ENCODE data around the gene WBP4.

The WBP4 gene

DNA sequence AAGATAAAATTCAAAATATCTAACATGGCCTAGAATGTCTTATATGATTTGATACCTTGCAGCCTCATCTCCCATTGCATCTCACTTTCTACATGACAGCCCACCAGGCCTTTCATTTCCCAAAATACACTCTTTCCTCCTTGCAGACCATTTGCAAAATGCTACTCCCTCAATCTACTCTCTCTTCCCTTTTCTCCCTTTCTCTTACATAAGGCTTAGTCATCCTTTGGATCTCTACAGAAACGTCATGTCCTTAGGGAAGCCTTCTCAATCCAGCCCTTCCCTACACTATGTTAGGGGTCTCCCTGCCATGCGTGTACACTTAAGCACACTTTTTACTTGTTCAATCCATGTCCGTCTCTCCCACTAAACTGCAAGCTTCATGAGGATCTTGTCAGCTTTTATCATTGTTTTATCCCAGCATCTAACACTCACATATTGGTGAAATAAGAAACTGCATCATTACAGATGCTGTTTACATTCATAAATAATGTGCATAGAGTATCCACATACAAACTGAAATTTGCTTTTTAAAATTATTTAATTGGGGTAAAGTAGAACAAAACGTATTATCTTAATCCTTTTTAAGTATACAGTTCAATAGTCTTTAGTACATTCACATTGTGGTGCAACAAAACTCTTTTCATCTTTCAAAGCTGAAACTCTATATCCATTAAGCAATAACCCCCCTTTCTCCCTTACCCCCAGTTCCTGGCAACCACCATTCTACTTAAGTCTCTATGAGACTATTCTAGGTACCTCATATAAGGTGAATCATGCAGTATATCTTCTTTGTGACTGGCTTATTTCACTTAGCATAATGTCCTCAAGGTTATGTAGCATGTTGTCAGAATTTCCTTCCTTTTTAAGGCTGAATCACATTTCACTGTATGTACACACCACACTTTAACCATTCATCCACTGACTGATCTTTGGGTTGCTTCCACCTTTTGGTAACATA is 11.5 kb upstream of the WBP4 start:
- no peak for FAIRE-seq

DNA sequence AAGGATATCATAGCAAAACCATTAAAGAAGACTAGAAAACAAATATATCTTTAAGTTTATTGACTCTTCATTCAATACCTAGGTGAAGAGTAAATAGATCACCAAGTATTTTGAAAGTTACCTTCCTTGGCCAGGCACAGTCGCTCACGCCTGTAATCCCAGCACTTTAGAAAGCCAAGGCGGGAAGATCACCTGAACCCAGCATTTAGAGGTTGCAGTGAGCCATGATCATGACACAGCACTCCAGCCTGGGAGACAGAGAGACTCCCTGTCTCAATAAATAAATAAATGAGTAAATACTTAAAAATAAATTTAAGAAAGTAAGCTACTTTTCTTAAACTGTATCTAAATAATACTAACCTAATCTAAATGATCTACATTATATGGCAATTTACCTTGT is 8.9 kb upstream of the WBP4 start:
- FAIRE-seq = no peak

DNA sequence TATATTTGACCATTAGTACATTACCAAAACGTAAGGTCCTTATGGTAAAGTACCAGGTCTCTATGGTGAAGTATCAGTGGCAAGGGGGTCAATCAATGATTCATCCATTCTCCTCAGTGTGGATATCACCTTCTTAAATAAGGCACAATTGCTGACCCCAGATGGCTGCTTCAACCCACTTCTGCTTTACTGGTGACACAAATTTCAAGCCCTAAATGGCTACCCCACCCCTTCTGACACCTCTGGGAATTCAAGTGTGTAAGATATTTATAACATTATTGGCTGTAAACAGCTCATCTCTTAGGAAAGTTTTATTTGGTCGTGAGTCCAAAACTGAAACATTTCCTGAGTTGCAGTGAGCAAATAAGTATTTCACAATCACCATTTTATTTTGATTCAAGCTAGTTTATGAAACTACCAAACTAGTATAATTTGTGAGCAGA is 7.9 kb upstream of the WBP4 start:
- no peak for FAIRE-seq

DNA sequence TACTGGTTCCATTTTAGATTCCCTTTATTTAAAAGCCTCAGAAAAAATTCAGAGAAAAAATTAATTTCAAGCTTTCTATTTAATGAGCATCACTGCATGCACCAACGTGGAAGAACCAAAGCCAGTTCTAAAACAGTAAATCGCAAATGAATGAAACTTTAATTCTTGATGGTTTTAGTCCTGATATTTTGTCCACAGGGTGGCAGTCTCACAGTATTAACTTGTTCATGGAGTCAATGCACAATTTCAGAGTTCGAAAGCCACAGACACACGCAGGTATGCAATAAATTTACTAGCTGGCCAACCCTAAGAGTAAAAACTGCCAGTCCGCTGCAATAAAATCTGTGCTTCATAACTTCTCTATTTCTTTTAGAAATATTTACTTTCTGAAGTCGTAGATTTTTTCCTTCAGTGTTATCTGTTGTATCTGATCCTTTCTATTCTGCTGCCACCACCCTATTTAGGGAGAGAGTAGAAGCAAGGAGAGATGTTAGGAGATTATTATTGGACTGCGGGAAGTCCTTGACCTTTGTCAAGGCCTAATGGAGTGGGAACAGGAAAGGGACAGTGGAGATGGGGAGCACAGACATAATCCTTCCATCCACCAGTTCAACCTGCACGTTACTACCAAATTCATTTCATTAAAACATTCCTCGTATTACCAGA is 7.0 kb upstream of the WBP4 start:
- peak; percentile 93 for FAIRE-seq

DNA sequence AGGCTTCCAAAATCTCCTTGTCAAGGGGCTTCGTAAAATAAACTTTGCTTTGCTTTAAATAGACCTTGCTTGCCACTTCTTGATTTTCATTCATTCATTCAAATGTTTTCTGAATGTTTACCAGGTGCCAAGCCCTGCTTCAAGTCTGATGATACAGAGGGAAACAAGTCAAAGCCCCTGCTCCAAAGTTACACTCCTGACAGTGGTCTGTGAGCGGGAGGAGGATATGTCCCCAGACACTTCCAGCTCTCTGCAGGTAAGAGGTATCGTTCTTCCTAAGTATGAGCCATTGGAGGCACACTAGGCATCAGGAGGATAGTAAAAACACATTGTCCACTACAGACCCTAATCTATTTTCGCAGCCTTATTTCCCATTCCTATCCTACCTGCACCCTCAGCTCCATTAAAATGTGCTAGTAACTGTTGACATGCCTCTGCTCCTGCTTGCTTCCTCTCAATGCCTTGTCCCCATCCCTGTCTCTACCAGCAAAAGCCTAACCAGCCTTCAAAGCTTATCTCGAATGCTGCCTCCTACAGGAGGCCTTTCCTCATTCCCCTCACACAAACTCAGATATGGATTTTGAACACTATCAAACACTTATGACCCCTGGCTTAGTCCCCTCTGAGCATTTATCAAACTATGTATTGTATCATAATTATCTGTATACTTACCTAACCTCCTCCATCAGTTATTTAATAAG is 6.2 kb upstream of the WBP4 start:
- FAIRE-seq = peak; percentile 23

DNA sequence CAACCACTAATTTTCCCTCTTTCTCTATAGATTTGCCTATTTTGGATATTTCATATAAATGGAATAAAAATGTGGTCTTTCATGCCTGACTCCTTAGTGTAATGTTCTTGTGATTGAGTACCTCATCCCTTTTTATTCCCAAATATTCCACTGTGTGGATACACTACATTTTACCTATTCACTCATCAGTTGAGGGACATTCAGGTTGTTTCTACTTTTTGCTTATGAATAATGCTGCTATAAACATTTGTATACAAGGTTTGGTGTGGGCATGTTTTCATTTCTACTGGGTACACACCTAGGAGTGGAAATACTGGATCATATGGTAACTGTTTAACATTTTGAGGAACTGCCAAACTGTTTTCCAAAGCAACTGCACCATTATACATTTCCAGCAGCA is 5.1 kb upstream of the WBP4 start:
- FAIRE-seq = no peak

DNA sequence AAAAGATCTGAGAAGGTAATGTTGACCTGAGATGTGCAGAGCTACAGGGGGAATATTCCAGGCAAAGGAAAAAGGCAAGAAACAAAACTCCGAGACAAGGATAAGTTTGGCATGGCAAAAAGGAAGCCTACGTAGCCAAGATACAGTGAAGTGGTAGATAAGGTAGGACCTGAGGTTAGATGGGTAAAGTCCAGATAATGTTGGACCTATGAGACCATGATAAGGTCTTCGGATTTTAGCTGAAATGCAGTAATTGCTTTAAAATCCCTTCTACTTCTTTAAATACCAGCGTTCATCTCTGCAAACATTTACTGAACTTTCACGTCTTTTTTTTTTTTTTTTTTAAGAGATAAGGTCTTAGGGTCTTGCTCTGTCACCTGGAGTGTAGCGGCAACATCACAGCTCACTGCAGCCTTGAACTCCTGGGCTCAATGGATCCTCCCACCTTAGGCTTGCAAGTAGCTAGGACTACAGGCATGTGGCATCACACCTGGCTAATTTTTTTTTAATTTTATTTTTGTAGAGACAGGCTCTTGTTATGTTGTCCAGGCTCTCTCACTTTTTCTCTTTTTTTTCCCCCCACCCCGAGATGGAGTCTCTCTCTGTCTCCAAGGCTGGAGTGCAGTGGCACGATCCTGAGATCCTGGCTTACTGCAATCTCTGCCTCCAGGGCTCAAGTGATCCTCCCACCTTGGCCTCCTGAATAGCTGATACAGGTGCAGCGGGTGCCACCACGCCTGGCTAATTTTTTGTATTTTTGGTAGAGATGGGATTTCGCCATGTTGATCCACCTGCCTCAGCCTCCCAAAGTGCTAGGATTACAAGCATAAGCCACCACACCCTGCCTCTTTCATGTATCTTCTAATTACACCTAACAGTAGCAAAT is 4.2 kb upstream of the WBP4 start:
- FAIRE-seq = no peak

DNA sequence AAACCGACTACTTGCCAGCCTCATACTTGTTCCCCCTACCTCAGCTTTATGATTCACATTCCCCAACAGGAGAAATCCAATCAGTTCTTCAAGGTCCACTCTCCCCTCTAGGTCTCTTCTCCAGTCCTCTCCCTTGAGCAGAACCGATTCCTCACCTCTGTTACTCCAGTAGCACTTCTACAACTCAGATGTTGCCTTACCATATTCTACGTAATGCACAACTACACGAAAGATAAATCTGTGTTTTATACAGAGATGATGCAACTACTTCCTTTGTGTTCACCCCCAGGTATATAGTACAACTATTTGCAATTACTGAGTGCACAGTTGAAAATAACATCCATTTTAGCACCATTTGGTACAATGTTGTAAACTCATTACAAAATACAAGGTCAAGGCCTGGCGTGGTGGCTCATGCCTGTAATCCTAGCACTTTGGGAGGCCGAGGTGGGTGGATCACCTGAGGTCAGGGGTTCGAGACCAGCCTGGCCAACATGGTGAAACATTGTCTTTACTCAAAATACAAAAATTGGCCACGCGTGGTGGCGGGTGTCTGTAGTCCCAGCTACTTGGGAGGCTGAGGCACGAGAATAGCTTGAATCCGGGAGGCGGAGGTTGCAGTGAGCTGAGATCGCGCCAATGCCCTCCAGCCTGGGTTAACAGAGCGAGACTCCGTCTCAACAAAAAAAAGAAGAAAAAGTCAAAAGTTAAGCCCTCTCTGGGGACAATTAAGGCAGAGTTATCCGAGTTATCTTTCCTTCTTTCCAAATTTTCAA is 2.8 kb upstream of the WBP4 start:
- no peak for FAIRE-seq

DNA sequence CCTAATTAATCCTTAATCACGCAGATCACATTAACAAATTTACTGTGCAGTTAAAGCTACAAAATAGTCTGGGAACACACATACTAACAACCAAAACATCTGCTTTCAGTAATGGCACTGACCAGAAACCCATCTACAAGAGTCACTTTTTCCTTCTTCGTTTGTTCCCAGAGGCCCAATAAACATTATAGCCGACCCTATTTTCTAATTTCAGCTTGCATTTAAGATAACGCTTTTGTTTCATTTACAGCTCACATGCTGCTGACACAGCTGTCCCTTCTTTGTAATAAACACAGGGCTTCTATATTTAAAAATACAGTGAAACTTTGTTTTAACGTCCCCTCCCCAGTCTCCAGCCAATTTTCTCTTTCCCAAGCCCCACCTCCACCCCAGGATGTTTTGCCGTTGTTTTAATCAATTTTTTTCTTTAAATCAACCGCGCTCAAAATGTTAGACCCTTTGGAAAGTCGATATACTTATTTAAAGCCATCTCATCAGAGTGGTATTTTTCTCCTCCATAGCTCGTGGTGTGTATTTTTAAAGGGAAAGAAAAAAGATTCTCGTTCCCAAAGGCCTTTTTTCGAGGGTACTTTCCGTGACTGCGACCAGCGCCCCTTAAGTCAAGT is 1.7 kb upstream of the WBP4 start:
- FAIRE-seq = no peak

DNA sequence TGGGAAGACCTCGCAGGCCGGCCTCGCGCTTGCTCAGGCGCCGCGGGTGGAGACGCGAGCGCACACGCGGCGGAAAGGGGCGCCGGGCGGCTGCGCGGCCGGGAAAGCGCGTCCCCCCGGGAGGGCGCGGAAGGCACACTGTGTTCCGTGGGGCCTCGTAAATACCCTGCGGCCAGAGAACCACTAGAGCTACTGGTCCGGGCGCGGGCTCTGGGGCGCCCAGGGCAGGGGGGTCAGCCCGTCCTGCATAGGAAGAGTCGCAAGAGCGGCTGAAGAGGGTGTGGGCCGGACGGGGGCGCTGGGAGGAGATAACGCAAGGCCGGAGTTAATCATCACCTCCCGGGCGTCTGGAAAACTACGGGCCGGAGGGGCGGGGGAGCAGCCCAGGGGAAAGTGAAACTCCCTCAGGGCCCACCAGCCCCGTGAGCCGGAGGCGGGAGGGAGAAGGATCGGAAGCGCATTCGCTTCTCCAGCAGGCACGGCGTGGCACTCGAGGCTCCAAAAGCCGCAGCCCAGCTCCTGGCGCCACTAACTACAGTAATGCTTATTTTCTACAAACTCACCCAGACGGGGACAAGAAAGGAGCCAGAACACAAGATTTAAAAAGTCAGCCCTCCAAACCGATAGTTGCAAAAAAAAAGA is 1.1 kb upstream of the WBP4 start:
- FAIRE-seq = peak; percentile 50

DNA sequence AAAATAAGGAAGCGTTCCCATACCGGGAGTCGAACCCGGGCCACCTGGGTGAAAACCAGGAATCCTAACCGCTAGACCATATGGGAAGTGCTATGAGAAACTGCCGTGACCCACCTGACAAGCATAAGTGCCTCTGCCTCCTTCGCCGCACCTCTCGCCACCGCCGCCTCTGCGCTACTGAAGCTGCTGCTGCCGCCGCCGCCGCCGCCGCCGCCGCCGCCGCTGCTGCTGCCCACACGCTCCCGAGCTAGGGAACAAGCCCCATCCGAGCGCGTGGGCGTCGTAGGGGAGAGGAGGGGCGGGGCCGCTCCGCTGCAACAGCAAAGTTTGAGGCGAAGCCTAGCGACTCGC is 610 bp upstream of the WBP4 start:
- FAIRE-seq = no peak

DNA sequence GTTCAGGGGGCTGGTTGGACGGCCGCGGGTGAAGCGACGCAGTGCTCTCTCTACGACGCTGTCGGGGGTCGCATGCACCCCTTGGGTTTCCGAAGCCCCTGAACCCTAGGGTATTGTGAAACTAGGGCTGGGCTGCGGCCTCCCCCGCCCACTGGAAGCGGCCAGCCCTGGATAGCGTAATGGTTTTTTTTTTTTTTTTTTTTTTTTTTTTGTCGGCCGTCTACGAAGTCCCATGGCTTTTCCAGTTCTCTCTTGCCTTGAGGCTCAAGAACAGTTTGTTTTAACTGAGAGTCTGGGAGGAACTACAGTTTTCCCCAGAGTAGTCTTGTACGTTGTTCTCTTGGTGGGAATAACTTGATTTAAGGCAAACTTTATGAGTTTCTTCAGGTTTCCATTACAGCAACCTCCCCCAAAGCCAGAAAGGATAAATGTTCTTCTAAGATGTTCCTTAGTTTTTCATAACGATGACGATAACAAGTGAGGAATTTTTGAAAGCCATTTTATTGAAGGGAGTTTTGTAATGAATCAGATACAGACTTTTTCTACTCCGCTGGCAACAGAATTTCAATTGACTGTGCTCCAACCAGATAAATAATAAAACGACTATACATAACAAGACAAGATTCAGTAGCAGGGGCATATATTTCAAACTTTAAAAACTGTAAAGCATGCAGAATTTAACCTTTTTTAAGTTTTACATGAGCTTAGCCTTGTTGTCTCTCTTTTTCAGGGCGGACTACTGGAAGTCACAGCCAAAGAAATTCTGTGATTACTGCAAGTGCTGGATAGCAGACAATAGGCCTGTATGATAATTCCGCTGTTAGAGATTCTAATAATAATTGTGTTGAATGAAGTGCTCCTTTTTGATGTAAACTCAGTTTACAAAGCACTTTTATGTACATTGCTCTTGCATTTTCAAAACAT is 867 bp downstream of the WBP4 start:
- no peak for FAIRE-seq

DNA sequence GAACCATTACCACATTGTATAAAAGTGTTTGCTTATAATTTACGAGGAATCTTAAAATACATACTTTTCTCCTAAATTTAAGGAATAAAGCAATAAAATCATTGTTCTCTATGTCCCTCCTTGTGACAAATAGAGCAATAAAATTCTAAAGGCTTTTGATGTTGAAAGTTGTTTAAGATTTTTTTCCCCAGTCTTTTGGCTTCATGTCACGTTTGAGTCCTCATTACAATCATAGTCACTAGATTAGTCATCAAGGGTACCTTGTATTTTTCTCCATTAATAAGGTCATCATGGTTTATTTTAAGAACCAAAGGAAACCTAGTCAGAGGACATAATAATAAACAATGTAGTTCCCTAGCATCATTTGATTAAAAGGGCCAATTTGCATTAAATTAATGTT is 3.2 kb downstream of the WBP4 start:
- no peak for FAIRE-seq

DNA sequence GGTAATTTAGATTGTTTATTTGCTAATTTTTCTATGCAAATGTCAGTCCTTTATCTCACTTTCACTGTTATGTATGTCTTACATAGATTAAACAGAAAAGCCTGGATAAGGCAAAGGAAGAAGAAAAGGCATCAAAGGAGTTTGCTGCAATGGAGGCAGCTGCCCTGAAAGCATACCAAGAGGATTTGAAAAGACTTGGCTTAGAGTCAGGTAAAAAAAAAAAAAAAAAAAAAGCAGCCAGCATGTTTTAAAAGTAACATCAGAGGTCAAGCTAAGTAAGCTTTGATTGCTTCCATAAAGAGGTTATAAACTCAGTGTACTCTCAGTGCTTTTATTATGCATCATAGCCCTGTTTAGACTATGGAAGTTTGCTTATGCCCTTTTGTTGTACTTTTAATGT is 3.8 kb downstream of the WBP4 start:
- FAIRE-seq = no peak

DNA sequence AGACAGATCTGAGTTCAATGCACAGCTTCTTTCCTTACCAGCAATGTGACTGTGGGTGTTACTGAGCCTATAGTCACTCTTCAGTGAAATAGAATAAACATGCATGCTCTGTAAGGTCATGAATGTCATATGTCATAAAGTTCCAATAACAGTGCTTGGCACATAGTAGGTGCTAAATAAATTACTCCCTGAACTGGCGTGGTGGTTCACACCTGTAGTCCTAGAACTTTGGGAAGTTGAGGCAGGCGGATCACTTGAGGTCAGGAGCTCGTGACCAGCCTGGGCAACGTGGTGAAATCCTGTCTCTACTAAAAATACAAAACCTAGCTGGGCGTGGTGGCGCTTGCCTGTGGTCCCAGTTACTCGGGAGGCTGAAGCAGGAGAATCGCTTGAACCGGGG is 13.2 kb downstream of the WBP4 start:
- FAIRE-seq = no peak

DNA sequence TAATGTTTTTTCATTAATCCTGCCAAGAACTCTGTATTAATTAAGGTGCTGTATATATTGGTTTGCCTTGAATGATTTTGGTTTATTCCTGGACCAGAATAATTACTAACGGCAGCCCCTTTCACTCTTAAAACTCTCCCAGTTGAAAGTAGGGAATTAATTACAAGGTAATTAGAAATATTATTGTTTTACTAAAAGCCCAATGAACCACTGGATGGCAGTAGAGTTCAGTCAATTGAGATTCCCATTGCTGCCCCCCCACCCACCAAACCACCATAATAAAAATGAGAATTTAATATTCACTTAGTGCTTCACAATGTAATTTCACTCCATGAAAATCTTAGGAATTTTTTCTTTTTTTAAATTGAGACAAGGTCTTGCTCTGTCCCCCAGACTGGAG is 13.7 kb downstream of the WBP4 start:
- peak; percentile 68 for FAIRE-seq

DNA sequence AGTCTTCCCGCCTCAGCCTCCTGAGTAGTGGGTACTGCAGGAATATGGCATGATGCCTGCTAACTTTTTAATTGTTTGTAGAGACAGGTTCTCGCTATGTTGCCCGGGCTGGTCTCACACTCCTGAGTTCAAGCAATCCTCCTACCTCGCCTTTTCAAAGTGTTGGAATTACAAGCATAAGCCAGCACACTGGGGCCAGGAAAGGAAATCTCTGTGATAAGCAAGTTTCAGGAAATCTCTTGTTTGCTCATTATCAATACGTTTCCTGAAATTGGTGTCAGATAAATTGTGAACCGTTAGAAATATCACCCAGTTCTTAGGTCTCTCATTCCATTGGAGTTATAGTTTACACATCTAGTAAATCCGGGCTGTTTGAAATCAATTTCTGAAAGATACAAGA is 14.2 kb downstream of the WBP4 start:
- FAIRE-seq = no peak

DNA sequence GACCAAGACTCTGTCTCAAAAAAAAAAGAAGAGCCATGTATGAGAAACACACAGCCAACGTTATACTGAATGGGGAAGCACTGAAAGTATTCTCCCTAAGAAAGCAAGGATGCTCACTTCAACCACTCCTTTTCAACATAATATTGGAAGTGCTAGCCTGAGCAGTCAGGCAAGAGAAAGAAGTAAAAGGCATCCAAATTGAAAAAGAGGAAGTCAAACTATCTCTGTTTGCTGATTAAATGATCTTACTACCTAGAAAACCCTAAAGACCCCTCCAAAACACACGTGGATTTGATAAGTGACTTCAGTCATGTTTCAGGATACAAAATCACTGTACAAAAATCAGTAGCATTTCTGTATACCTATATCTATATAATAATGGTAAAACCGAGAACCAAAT is 16.2 kb downstream of the WBP4 start:
- FAIRE-seq = no peak

DNA sequence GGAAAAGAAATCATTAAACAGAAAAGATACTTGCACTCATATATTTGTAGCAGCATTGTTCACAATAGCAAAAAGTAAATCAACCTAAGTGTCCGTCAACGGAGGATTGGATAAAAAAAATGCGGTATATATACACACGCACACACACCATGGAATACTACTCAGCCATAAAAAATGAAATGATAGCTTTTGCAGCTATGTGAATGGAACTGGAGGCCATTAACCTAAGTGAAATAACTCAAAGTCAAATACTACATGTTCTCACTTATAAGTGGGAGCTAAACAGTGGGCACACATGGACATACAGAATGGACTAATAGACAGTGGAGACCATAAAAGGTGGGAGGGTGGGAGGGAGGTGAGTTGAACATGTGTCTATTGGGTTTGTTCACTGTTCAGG is 18.4 kb downstream of the WBP4 start:
- FAIRE-seq = no peak

Data from G401.6 (cell line).